ENCODE results near the gene SH3PXD2A.
"Not testable (repeated sequence)": the region's sequence is repeated elsewhere in the genome, so short reads cannot be mapped to it uniquely, and the experiment has no call there.

SH3PXD2A gene

DNA sequence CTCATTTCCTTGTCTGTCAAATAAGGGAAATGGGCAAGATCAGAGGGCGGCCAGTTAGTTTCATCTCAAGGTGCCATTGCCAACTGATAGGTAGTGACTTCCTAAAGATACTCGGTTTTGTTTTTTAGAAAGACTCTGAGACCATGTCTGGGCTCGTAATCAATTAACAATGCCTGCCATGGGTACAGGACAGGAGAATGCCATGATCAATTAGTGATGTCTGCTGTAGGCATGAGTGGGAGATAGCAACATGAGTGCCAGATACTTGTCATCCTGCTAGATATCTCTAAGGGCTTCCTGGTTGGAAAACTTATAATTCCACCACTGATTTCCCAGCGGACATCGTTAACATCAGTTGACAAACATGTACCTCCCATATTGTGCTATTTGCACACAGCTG lies 64.8 kb downstream of the SH3PXD2A start:
- no peak for DNase-seq (ENCODE audit: low spot score)

GRCh38 chr10:103789771-103790201 lies 65.6 kb downstream of the SH3PXD2A start:
- DNase-seq (ENCODE audit: low spot score): no peak

DNA sequence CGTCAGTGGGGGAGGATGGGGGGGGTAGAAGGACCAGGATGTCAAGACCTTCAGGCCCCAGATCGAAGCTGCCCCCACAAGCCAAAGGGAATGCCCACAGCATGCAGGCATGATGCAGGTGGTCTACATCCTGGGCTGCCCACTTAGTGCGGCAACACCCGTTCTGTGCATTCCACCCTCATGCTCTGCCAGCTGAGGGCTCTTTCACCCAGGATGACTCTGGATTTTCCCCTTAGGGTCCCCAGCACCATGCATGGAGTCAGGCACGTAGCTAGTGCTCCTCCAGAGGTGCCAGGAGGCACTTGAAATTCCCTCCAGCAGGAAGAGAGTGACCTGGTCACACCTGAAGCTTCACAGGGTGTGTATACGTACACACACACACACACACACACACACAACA lies 66.2 kb downstream of the SH3PXD2A start:
- no peak for DNase-seq (ENCODE audit: low spot score)

GRCh38 chr10:103787331-103787730 lies 68.0 kb downstream of the SH3PXD2A start:
- no peak for DNase-seq (ENCODE audit: low spot score)

DNA sequence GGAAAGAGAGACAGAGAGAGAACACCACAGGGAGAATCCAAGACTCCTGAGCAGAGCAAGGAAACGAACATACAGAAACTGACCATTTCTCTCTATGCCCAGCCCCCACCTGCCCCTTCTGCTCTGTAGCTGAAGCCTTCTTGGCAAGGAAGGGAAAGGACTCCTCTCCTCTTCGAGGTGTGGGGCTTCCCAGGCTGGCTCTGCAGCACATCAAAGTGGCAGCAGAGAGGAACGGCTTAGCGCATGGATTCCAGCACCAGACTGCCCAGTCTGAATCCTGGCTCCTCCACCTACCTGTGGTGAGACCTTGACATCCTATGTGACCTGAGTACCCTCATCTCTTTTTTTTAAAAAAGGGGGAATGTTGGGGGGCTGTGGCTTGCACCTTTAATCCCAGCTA lies 69.4 kb downstream of the SH3PXD2A start:
- DNase-seq (ENCODE audit: low spot score): no peak

DNA sequence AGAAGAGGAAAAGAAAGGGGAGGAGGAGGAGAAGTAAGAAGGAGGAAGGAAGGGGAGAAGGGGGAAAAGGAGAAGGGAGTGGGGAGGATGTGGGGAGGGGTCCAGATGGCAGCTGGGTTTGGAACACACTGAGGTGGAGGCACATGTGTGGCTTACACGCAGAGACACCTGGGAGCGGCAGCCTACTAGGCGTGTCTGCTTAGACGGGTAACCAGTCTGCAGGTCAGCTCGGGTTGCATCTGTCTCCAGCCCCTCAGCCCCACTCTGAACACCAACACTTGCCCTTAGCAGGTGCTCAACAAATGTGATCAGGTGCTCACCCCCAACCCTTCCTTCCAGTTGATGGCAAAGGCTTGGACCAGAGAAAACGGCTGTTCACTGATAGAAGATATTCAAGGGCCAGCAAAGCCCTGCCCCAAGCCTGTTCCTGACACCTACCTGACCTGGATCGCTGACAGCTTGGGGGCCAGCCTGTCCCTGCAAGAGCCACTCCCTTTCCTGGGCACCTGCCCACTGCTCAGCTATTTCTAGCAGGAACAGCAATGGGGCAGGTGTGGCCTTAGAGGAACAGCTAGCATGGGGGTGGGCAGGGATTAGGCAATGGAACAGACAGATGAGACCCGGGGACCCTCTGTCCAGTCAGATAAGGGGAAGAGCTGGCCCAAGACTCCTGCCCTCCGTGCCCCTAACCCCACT lies 70.5 kb downstream of the SH3PXD2A start:
- no peak for DNase-seq (ENCODE audit: low spot score)

- DNase-seq (ENCODE audit: low spot score): no peak
Measured at GRCh38 chr10:103784089-103784488, 71.3 kb downstream of the SH3PXD2A start.

GRCh38 chr10:103783681-103784080 lies 71.7 kb downstream of the SH3PXD2A start:
- DNase-seq (ENCODE audit: low spot score): no peak

- DNase-seq (ENCODE audit: low spot score): peak; percentile 47
Measured at GRCh38 chr10:103781329-103782061, 73.9 kb downstream of the SH3PXD2A start.

- no peak for DNase-seq (ENCODE audit: low spot score)
Measured at GRCh38 chr10:103780242-103781149, 74.9 kb downstream of the SH3PXD2A start.

DNA sequence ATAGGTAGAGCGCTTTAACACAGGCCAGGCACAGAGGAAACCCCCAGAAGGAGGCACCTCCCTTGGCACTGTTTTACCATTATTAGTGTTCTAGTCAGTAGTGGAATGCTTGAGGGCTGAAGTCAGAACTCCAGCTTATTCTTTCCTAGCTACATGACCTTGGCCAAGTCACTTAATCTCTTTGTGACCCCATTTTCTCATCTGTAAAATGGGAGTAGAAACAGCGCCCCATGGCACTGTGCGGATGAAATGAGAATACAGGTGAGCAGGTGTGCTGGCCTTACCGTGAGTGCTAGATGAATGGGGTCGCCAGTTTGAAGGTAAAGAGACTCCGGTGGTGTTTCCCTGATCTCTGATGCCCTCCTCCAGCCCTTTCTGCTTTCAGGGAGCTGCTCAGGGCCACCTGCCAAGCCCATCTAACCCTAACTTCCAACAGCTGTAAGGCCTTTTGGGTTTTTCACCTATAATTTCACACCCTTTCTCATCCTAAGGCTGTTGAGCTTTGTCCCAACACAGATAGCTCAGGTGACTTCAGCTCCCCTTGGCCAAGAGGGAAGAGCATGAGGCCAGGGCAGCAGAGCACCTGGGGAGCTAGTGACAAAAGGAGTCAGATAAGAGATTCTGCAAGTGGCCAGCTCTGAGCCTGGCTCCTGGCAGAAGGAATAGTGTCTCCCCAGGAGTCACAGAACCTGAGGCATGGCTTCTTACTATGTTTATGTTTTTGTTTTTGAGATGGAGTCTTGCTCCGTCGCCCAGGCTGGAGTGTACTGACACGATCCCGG lies 76.8 kb downstream of the SH3PXD2A start:
- DNase-seq (ENCODE audit: low spot score): no peak

- DNase-seq (ENCODE audit: low spot score): no peak
Measured at GRCh38 chr10:103776878-103777591, 78.3 kb downstream of the SH3PXD2A start.

GRCh38 chr10:103775776-103776175 lies 79.6 kb downstream of the SH3PXD2A start:
- no peak for DNase-seq (ENCODE audit: low spot score)

GRCh38 chr10:103772846-103773245 lies 82.5 kb downstream of the SH3PXD2A start:
- not testable (repeated sequence) for DNase-seq (ENCODE audit: low spot score)

GRCh38 chr10:103772096-103772845 lies 83.1 kb downstream of the SH3PXD2A start:
- DNase-seq (ENCODE audit: low spot score): peak; percentile 68

DNA sequence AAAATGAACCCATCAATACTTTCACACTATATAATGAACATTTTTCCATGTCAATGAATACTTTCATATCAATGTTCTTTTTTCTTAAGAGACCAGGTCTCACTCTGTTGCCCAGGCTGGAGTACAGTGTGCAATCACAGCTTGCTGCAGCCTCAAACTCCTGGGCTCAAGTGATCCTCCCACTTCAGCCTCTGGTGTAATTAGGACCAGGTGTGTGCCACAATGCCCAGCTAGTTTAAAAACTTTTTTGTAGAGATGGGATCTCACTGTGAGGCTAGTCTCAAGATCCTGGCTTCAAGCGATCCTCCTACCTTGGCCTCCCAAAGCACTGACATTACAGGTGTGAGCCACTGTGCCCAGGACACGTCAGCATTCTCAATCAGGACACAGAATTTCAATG lies 85.2 kb downstream of the SH3PXD2A start:
- DNase-seq (ENCODE audit: low spot score): no peak

GRCh38 chr10:103769176-103769575 lies 86.2 kb downstream of the SH3PXD2A start:
- DNase-seq (ENCODE audit: low spot score): no peak

DNA sequence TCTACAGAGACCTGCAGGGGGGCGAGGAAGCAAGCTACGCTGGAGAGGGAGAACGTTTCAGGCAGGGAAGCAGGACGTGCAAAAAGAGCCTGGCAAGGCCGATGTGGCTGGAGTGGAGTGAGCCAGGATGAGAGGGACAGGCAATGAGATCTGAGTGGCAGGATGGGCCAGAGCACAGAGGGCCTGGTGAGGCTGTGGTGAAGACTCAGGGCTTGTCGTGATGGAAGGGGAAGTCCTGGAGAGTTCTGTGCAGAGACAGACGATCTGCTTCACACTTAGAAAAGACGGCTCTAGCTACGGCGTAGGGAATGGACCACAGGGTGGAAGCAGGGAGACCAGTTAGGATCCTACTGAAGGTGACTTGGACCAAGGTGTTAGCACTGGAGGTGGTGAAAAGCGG lies 87.0 kb downstream of the SH3PXD2A start:
- no peak for DNase-seq (ENCODE audit: low spot score)

DNA sequence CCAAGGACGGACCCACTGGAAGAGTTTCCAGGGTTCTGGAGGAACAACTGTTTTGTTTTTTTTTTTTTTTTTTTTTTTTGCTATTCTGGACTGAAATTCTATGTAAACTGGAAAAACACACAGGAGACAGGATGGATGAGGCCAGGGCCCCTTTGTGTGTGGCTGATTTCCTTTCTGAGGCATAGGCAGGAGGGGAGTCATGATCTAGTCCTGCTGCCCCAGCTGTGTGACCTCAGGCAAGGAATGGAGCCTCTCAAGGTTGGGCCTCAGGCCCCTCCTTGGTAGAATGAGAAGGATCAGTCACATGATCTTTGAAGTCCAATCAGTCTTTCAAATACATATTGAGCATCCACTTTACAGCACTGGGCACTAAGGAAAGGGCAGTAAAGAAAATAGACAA lies 87.6 kb downstream of the SH3PXD2A start:
- DNase-seq (ENCODE audit: low spot score): no peak

DNA sequence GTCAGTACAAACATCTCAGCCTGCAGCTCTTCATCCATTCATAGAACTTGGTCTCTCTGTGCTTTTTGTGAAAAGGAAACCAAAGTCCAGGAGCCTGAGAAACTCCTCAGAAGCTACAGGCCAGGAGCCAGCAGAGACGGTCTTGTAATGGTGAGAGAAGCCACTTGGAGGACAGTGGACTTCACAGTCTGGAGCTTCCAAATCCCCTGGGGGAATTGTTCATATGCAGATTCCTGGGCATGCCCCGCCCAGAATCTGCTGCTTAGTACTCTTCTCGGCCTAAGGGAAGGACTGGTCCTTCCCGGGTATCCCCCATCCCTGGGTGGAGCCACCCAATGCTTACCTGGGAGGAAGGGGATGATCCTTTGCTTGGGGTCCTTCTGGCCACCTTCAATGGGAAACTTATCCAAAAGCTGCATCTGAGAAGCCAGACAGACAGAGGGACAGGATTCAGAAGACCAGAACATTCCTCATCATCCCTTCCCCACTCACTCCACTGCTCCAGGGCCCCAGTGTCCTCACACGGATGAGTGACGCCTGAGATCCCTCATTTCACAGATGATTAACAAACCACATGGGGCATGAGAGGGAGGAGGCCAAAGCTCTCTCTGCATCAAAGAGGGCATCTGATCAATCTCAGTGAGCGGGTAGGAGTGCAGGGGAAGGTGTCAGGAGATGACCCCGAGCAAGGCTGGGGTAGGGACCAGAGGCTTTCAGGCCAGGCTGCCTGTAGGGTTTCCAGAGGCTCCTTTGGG lies 88.4 kb downstream of the SH3PXD2A start:
- DNase-seq (ENCODE audit: low spot score): no peak

All from NAMALWA (cell line).